ENCODE results near the gene GRM5.

- TF ChIP-seq, protein P1, sequence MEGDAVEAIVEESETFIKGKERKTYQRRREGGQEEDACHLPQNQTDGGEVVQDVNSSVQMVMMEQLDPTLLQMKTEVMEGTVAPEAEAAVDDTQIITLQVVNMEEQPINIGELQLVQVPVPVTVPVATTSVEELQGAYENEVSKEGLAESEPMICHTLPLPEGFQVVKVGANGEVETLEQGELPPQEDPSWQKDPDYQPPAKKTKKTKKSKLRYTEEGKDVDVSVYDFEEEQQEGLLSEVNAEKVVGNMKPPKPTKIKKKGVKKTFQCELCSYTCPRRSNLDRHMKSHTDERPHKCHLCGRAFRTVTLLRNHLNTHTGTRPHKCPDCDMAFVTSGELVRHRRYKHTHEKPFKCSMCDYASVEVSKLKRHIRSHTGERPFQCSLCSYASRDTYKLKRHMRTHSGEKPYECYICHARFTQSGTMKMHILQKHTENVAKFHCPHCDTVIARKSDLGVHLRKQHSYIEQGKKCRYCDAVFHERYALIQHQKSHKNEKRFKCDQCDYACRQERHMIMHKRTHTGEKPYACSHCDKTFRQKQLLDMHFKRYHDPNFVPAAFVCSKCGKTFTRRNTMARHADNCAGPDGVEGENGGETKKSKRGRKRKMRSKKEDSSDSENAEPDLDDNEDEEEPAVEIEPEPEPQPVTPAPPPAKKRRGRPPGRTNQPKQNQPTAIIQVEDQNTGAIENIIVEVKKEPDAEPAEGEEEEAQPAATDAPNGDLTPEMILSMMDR (IDR thresholded peaks at IDR 0.05) = no peak
- TF ChIP-seq POLR2A (IDR thresholded peaks at IDR 0.05) = no peak
Observed at GRCh38 chr11:88469561-88470225, 596.1 kb downstream of the GRM5 start.

Data from esophagus squamous epithelium (tissue), 4 donors.